A673 (cell line): ENCODE data around the gene DHRS1. TPM values are rescaled to one million over a fixed set of nuclear protein-coding genes. Genes with fewer than 3 reads are reported as not detected.

ENCODE experiments used
- BruUV-seq: library from RNA; stranded (reverse); fragments of 400-500 nt; replicated peaks from 2 replicates; lab custom pipeline; 2021; lab: Mats Ljungman, UMichigan
- CTCF ChIA-PET: fragments of 300-600 bp; sonication (Branson Sonifier 250); formaldehyde crosslinking; loops from one replicate; lab custom pipeline; 2022; ENCODE audit warnings: antibody characterized with exemption; lab: Charles Lee
- POLR2A ChIA-PET: fragments of 300-600 bp; sonication (Branson Sonifier 250); formaldehyde crosslinking; loops from one replicate; lab custom pipeline; 2022; ENCODE audit warnings: antibody characterized with exemption; ENCODE audit not compliant: low non-redundant PET; lab: Charles Lee
- DNase-seq: peaks from one replicate; pipeline ENCODE4 v3.0.0-alpha.2; 2015; ENCODE audit warnings: low spot score
- H3K27ac ChIP-seq: fragments of 200-600 bp; sonication (generic); 2 replicates; pipeline ENCODE4 v1.5.1; 2016; ENCODE audit warnings: mixed run types, low read depth, mild to moderate bottlenecking, mixed read lengths, antibody characterized with exemption, low read length; ENCODE audit not compliant: poor library complexity, severe bottlenecking
- H3K27me3 ChIP-seq: fragments of 200-600 bp; sonication (generic); replicated peaks from 2 replicates; pipeline ENCODE4 v1.6.1; 2017; ENCODE audit warnings: mixed run types, low read depth, mild to moderate bottlenecking, mixed read lengths, antibody characterized with exemption, low read length; ENCODE audit not compliant: insufficient read depth, poor library complexity
- H3K36me3 ChIP-seq: fragments of 200-600 bp; sonication (generic); 2 replicates; pipeline ENCODE4 v1.6.1; 2016; ENCODE audit warnings: mixed run types, mild to moderate bottlenecking, mixed read lengths, antibody characterized with exemption, low read length; ENCODE audit not compliant: insufficient read depth, poor library complexity, severe bottlenecking
- H3K4me1 ChIP-seq: fragments of 200-600 bp; sonication (generic); 2 replicates; pipeline ENCODE4 v1.6.1; 2017; ENCODE audit warnings: mixed run types, mild to moderate bottlenecking, mixed read lengths, antibody characterized with exemption, low read length; ENCODE audit not compliant: insufficient read depth, poor library complexity, severe bottlenecking
- H3K4me3 ChIP-seq: fragments of 200-600 bp; sonication (generic); 2 replicates; pipeline ENCODE4 v1.5.1; 2016; ENCODE audit warnings: low read depth, mixed run types, mild to moderate bottlenecking, mixed read lengths, low read length; ENCODE audit not compliant: poor library complexity, severe bottlenecking
- H3K9me3 ChIP-seq: fragments of 200-600 bp; sonication (generic); 2 replicates; pipeline ENCODE4 v1.6.1; 2016; ENCODE audit warnings: mixed run types, low read depth, mild to moderate bottlenecking, mixed read lengths, antibody characterized with exemption, low read length; ENCODE audit not compliant: poor library complexity, severe bottlenecking
- EZH2 ChIP-seq: fragments of 200-600 bp; sonication (generic); IDR thresholded peaks from 2 replicates; pipeline ENCODE4 v1.6.1; 2017; ENCODE audit warnings: borderline replicate concordance, low read depth, mild to moderate bottlenecking, mixed read lengths, antibody characterized with exemption, low read length; ENCODE audit not compliant: poor library complexity, severe bottlenecking
- intact Hi-C: fragments of 100-400 bp; cut with micrococcal nuclease; formaldehyde crosslinking; loops from one replicate; pipeline ENCODE4 v1.10.0; 2022; ENCODE audit not compliant: unreplicated experiment
- total RNA-seq: library from RNA; stranded (reverse); gene quantifications from 2 replicates; pipeline ENCODE4 v1.2.3, GENCODE V29; 2021
- TF ChIP-seq, protein P1 (sequence below): fragments of 300-800, 200-600 bp; sonication (generic); conservative IDR thresholded peaks from 2 replicates; pipeline ENCODE4 v1.5.1; 2017; ENCODE audit warnings: low read depth, mild to moderate bottlenecking, antibody characterized with exemption, low read length, moderate library complexity, mixed read lengths

DHRS1 gene
- total RNA-seq, 1 experiment from 2014 or later = 13.3 TPM

DNA sequence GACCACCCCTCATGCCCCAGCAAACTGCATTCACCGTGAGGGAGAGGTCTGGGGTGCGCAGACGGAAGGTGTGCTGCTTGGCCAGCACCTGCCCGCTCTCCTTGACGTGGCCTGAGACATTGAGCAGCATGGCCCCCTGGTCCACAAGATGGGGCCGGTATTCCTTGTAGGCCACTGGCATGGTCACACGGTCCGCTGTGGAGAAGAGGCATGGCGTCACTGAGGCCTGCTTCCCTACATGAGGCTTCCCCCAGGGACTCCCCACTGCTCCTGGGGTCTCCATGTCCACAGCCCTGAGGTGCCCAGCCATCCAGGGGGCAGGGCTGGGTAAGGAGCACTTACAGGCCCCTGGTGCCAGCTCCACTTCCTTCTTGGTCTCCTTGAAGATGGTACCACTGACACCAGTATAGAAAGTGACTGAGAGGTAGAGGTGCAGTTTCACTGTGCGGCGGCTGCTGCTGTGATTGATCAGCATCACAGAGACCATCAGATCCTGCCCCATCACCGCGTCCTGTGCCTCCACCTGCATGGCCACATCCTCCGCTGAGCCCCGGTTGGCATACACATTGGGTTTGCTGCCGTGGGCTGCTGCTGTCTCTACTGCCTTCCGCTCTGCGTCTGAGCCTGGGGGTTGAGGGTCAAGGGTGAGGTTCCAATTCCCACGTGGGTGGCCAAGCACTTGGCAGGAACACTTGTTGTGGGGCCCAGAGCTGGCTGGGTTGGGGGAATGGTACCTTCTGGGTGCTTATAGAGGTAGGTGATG is 44.8 kb downstream of the DHRS1 start:
- H3K9me3 ChIP-seq = no peaks in the 10 kb centered on the region
- no peaks in the 10 kb centered on the region for H3K36me3 ChIP-seq
- TF ChIP-seq, protein P1, sequence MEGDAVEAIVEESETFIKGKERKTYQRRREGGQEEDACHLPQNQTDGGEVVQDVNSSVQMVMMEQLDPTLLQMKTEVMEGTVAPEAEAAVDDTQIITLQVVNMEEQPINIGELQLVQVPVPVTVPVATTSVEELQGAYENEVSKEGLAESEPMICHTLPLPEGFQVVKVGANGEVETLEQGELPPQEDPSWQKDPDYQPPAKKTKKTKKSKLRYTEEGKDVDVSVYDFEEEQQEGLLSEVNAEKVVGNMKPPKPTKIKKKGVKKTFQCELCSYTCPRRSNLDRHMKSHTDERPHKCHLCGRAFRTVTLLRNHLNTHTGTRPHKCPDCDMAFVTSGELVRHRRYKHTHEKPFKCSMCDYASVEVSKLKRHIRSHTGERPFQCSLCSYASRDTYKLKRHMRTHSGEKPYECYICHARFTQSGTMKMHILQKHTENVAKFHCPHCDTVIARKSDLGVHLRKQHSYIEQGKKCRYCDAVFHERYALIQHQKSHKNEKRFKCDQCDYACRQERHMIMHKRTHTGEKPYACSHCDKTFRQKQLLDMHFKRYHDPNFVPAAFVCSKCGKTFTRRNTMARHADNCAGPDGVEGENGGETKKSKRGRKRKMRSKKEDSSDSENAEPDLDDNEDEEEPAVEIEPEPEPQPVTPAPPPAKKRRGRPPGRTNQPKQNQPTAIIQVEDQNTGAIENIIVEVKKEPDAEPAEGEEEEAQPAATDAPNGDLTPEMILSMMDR = no peak
- TF ChIP-seq EZH2 = no peak
- ChIA-PET POLR2A (no interaction called here), CTCF (no interaction called here)
- no peak for DNase-seq
- H3K4me3 ChIP-seq = no peak overlapping the region
- intact Hi-C loops = no loop called here
- no peak overlapping the region for H3K27ac ChIP-seq
- no peaks in the 10 kb centered on the region for H3K27me3 ChIP-seq
- no peaks in the 10 kb centered on the region for H3K4me1 ChIP-seq
- no TSS peak for BruUV-seq

DNA sequence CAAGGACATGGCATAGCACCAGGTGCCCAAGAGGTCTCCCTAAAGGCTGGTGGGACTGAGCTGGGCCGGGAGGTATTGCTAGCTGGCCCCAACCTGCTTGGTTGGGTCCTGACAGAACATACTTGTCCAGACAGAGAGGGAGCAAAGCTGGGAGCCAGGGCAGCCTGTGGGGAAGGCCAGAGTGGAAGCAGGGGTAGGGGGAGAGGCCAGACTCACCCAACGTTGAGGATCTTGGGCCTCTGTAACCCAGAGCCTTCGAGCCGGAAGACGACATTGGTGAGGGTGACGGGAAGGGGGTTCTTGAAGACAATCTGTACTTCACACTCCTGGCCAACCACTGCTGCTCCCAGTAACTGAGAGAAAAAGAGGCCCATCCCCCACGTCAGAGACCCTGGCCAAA is 45.6 kb downstream of the DHRS1 start:
- intact Hi-C loops = no loop called here
- H3K36me3 ChIP-seq = no peaks in the 10 kb centered on the region
- ChIA-PET POLR2A (no interaction called here), CTCF (no interaction called here)
- BruUV-seq = no TSS peak
- no peak overlapping the region for H3K27ac ChIP-seq
- no peak for DNase-seq
- H3K27me3 ChIP-seq = no peaks in the 10 kb centered on the region
- no peaks in the 10 kb centered on the region for H3K9me3 ChIP-seq
- TF ChIP-seq EZH2 = no peak
- TF ChIP-seq, protein P1 = no peak
- no peak overlapping the region for H3K4me3 ChIP-seq
- no peaks in the 10 kb centered on the region for H3K4me1 ChIP-seq

DNA sequence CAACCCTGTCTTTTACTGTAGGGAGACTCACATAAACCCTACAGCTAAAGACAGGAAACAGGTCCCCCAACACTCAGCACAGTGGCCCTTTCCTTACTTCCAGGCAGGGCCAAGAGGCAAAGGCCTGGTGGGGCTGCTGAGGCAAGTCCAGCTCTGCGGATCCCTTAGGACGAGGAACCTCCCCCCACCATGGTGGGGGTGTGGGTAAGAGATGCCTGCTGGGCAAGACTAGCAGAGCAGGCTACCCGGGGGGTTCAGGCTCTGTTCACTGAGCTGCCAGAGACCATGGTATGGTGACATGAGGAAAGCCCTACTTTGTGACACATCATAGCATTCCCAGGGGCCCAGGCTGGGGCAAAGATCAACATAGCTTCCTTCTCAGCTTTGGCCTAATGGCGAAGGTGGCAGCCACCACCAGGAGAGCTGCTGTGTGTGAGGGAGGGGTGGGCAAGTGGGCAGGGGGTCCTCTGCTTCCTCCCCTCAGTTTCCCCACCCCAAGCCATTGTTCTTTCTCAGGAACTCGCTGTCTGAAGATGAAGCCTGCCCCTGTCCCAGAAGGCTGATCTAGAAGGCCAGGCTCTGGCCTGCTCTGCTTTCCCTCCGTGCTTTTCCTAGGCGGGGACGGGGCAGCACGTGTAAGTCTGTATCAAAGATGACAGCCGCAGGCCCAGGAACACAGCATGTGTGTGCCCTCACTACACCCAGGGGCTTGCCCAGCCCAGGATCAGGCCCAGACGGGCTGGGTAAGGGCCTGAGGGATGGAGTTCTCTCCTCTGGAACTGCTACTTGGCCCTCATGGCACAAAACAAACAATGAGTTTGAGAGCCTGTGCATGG is 47.1 kb downstream of the DHRS1 start:
- no peak for DNase-seq
- ChIA-PET CTCF (no interaction called here), POLR2A (no interaction called here)
- H3K27me3 ChIP-seq = no peaks in the 10 kb centered on the region
- BruUV-seq = no TSS peak
- H3K27ac ChIP-seq = no peak overlapping the region
- no peaks in the 10 kb centered on the region for H3K9me3 ChIP-seq
- no peak overlapping the region for H3K4me3 ChIP-seq
- intact Hi-C loops = no loop called here
- no peaks in the 10 kb centered on the region for H3K36me3 ChIP-seq
- no peaks in the 10 kb centered on the region for H3K4me1 ChIP-seq
- no peak for TF ChIP-seq EZH2
- TF ChIP-seq, protein P1 = no peak
